CD14-positive monocyte (primary cell): ENCODE results near the gene SCRN1. TPM values are rescaled to one million over a fixed set of nuclear protein-coding genes. Genes with fewer than 3 reads are reported as not detected.

Experiments
- DNase-seq, 3 donors: peaks; one replicate each; pipeline ENCODE4 v3.0.0-alpha.2; 2011 to 2022
- H2AFZ ChIP-seq: 2 replicates; pipeline ENCODE4 v1.6.0; 2012; ENCODE audit warnings: mild to moderate bottlenecking, low read depth, low read length, inconsistent platforms; ENCODE audit not compliant: insufficient read depth, poor library complexity, severe bottlenecking
- H3K27ac ChIP-seq, 2 donors: 1 replicate in 1 of 2; 2 replicates in 1 of 2; pipeline ENCODE4 v1.5.1; 2012 to 2013; ENCODE audit warnings: low read length in 2 of 2, control low read depth in 1 of 2, inconsistent platforms in 1 of 2, low read depth in 1 of 2, mild to moderate bottlenecking in 1 of 2
- H3K27me3 ChIP-seq, 2 donors: one replicate each; pipeline versions ENCODE4 v1.6.0 to v1.6.1; 2011 to 2013; ENCODE audit warnings: low read length in 2 of 2; ENCODE audit not compliant: control insufficient read depth in 2 of 2, insufficient read depth in 2 of 2
- H3K36me3 ChIP-seq, 2 donors: replicated peaks in 1 of 2; 1 replicate in 1 of 2; 2 replicates in 1 of 2; pipeline versions ENCODE4 v1.5.1 to v1.6.1; 2012 to 2013; ENCODE audit warnings: low read length in 2 of 2, control low read depth in 1 of 2, inconsistent platforms in 1 of 2, mild to moderate bottlenecking in 1 of 2; ENCODE audit not compliant: insufficient read depth in 2 of 2, control insufficient read depth in 1 of 2
- H3K4me1 ChIP-seq, 2 donors: 1 replicate in 1 of 2; 2 replicates in 1 of 2; pipeline versions ENCODE4 v1.5.1 to v1.6.1; 2012 to 2013; ENCODE audit warnings: low read length in 2 of 2, control low read depth in 1 of 2, inconsistent platforms in 1 of 2, mild to moderate bottlenecking in 1 of 2, moderate library complexity in 1 of 2; ENCODE audit not compliant: insufficient read depth in 2 of 2, control insufficient read depth in 1 of 2
- H3K4me2 ChIP-seq: replicated peaks from 2 replicates; pipeline ENCODE3; 2012; ENCODE audit warnings: low read length, moderate library complexity, mild to moderate bottlenecking; ENCODE audit not compliant: poor library complexity, severe bottlenecking; ENCODE audit errors: extremely low read depth
- H3K4me3 ChIP-seq, 3 experiments: fragments of 200-600 bp in 1 of 3; sonication (generic) in 1 of 3; replicated peaks in 1 of 3; 1 replicate in 2 of 3; 2 replicates in 1 of 3; pipeline ENCODE4 v1.5.1; 2011 to 2013; ENCODE audit warnings: low read length in 3 of 3, mild to moderate bottlenecking in 3 of 3, control low read depth in 2 of 3, low read depth in 2 of 3, inconsistent platforms in 1 of 3, moderate library complexity in 1 of 3
- H3K79me2 ChIP-seq: 2 replicates; pipeline ENCODE4 v1.6.0; 2012; ENCODE audit warnings: mild to moderate bottlenecking, control low read depth, inconsistent platforms, low read length, moderate library complexity; ENCODE audit not compliant: insufficient read depth
- H3K9ac ChIP-seq: 2 replicates; pipeline ENCODE4 v1.6.0; 2017; ENCODE audit warnings: low read length, mild to moderate bottlenecking; ENCODE audit not compliant: insufficient read depth, poor library complexity, severe bottlenecking
- H3K9me3 ChIP-seq, 2 donors: replicated peaks in 1 of 2; 1 replicate in 1 of 2; 2 replicates in 1 of 2; pipeline versions ENCODE4 v1.5.1 to v1.6.1; 2012 to 2013; ENCODE audit warnings: low read length in 2 of 2, control low read depth in 1 of 2; ENCODE audit not compliant: control insufficient read depth in 1 of 2, insufficient read depth in 1 of 2
- H4K20me1 ChIP-seq: 2 replicates; pipeline ENCODE4 v1.6.0; 2012; ENCODE audit warnings: mild to moderate bottlenecking, low read length, control low read depth, moderate library complexity; ENCODE audit not compliant: insufficient read depth
- H3K27ac Mint-ChIP-seq, 7 donors: one replicate each; pipeline ENCODE4 v1.8.0; 2020; ENCODE audit warnings: mild to moderate bottlenecking in 7 of 7, mixed read lengths in 7 of 7, moderate library complexity in 6 of 7, inconsistent platforms in 2 of 7
- H3K27me3 Mint-ChIP-seq, 3 donors: one replicate each; pipeline ENCODE4 v1.8.0; 2021 to 2022; ENCODE audit warnings: low read depth in 3 of 3, mild to moderate bottlenecking in 3 of 3, mixed read lengths in 3 of 3, moderate library complexity in 3 of 3, inconsistent platforms in 1 of 3
- H3K36me3 Mint-ChIP-seq, 2 donors: one replicate each; pipeline ENCODE4 v1.8.0; 2020; ENCODE audit warnings: mixed read lengths in 2 of 2, inconsistent platforms in 1 of 2, mild to moderate bottlenecking in 1 of 2
- H3K4me1 Mint-ChIP-seq: one replicate; pipeline ENCODE4 v1.8.0; 2020; ENCODE audit warnings: mild to moderate bottlenecking, mixed read lengths
- H3K4me3 Mint-ChIP-seq, 2 donors: one replicate each; pipeline ENCODE4 v1.8.0; 2020; ENCODE audit warnings: mild to moderate bottlenecking in 2 of 2, mixed read lengths in 2 of 2, moderate library complexity in 1 of 2
- H3K9me3 Mint-ChIP-seq, 7 donors: one replicate each; pipeline ENCODE4 v1.8.0; 2020 to 2022; ENCODE audit warnings: mixed read lengths in 7 of 7, mild to moderate bottlenecking in 6 of 7, moderate library complexity in 6 of 7, inconsistent platforms in 2 of 7
- WGBS: methylation state at CpG from one replicate; pipeline ENCODE4 v1.1.5; 2013; ENCODE audit warnings: missing lambda C conversion rate; ENCODE audit not compliant: insufficient coverage; 5-methylcytosine and 5-hydroxymethylcytosine counted together
- intact Hi-C, 2 donors: fragments of 100-400 bp; cut with micrococcal nuclease; formaldehyde crosslinking; loops; one replicate each; pipeline versions ENCODE4 v1.15.0 to v1.15.1; 2023
- polyA plus RNA-seq, 3 donors: library from polyadenylated mRNA; depleted of rRNA in 1 of 3; unstranded in 2 of 3; stranded (reverse) in 1 of 3; fragments of 300-500 nt in 2 of 3; fragments of >200 nt in 1 of 3; fragmentation: Illumina TruSeq in 2 of 3; gene quantifications; 1 replicate in 2 of 3; 2 replicates in 1 of 3; pipeline ENCODE4 v1.2.3, GENCODE V29; 2012 to 2021
- TF ChIP-seq, protein P1 (sequence below): fragments of 200-600 bp; IDR thresholded peaks from one replicate; pipeline ENCODE4 v1.8.0; 2022; ENCODE audit warnings: antibody characterized with exemption, mild to moderate bottlenecking

SCRN1 gene
- polyA plus RNA-seq, 3 donors: 8.4 to 12.1 (median 8.6) TPM

DNA sequence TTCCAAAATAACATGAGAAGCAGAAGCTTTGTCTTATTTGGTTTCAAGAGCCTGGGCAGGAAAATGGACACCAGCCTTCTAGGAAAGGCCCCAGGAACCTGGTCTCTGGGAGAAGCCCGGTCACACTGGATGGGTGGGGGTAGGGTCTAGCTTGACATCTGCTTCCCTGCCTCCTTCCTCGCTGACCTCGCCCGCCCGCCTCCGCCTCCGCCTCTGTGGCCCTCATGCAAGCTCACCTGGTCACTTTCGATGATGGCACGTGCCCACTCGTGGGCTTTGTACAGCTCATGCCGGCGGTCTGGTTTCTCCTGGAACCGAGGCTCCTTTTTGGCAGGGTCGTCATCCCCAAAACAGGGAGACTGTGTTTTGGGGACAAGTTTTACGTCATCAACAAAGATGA lies 63.4 kb downstream of the SCRN1 start:
- H3K4me1 ChIP-seq: no peaks in the 10 kb centered on the region
- H4K20me1 ChIP-seq: no peaks in the 10 kb centered on the region
- no peak overlapping the region for H3K4me2 ChIP-seq
- intact Hi-C loops: no loop called here
- TF ChIP-seq, protein P1, sequence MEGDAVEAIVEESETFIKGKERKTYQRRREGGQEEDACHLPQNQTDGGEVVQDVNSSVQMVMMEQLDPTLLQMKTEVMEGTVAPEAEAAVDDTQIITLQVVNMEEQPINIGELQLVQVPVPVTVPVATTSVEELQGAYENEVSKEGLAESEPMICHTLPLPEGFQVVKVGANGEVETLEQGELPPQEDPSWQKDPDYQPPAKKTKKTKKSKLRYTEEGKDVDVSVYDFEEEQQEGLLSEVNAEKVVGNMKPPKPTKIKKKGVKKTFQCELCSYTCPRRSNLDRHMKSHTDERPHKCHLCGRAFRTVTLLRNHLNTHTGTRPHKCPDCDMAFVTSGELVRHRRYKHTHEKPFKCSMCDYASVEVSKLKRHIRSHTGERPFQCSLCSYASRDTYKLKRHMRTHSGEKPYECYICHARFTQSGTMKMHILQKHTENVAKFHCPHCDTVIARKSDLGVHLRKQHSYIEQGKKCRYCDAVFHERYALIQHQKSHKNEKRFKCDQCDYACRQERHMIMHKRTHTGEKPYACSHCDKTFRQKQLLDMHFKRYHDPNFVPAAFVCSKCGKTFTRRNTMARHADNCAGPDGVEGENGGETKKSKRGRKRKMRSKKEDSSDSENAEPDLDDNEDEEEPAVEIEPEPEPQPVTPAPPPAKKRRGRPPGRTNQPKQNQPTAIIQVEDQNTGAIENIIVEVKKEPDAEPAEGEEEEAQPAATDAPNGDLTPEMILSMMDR: no peak
- Mint-ChIP-seq H3K4me3 (no peak overlapping the region), H3K36me3 (peaks cover 33 to 35% of the 10 kb centered on the region in 2 donors), H3K27me3 (peaks cover 0 to 1% (median 1%) of the 10 kb centered on the region in 3 donors), H3K9me3 (no peaks in the 10 kb centered on the region), H3K4me1 (no peaks in the 10 kb centered on the region), H3K27ac (no peak overlapping the region)
- no peak overlapping the region for H3K9ac ChIP-seq
- DNase-seq: no peak
- H2AFZ ChIP-seq: no peak overlapping the region
- H3K9me3 ChIP-seq: no peaks in the 10 kb centered on the region
- no peaks in the 10 kb centered on the region for H3K79me2 ChIP-seq
- H3K27me3 ChIP-seq: no peaks in the 10 kb centered on the region
- H3K27ac ChIP-seq: no peak overlapping the region
- WGBS: 98% methylated on average over 14 of the region's 15 CpGs
- H3K36me3 ChIP-seq: peaks cover 5 to 69% of the 10 kb centered on the region in 2 donors
- no peak overlapping the region for H3K4me3 ChIP-seq

DNA sequence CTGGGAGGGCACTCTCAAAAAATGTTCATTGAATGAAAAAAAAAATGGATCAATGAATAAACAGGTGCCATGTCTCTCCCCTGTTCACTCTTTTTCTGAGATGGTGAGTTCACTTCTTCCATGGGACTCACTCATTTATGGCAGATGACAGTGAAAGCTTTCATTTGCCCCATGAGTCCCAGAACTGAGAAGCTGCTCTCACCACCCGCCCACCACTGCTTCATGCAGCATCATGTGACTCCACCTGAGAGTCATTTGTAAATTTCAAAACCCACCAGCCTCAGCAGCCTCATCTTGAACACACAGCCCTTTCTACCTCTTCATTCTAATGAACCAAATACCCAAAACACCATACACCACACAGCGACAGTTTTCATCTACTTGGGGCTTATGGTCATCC lies 64.9 kb downstream of the SCRN1 start:
- no peaks in the 10 kb centered on the region for H3K4me1 Mint-ChIP-seq
- Histone ChIP-seq H3K4me1 (no peaks in the 10 kb centered on the region), H3K36me3 (peaks cover 5 to 69% of the 10 kb centered on the region in 2 donors), H4K20me1 (no peaks in the 10 kb centered on the region), H3K9ac (no peak overlapping the region), H3K4me2 (no peak overlapping the region), H3K27me3 (no peaks in the 10 kb centered on the region), H3K4me3 (no peak overlapping the region), H2AFZ (no peak overlapping the region), H3K9me3 (no peaks in the 10 kb centered on the region), H3K79me2 (no peaks in the 10 kb centered on the region), H3K27ac (no peak overlapping the region)
- DNase-seq: no peak
- H3K4me3 Mint-ChIP-seq: no peak overlapping the region
- H3K9me3 Mint-ChIP-seq: no peaks in the 10 kb centered on the region
- H3K36me3 Mint-ChIP-seq: peaks cover 24 to 30% of the 10 kb centered on the region in 2 donors
- peak overlapping the region in 1 of 7 donors; percentile 0 for H3K27ac Mint-ChIP-seq
- intact Hi-C loops: no loop called here
- peaks cover 0 to 1% (median 1%) of the 10 kb centered on the region in 3 donors for H3K27me3 Mint-ChIP-seq
- TF ChIP-seq, protein P1: no peak
- 96% methylated on average over 2 of the region's 2 CpGs for WGBS
